Measurements from ENCODE around the gene NFATC3.

GRCh38 chr16:68236137-68236825 is 151.1 kb downstream of the NFATC3 start:
- TF ChIP-seq POLR2AphosphoS5 (IDR thresholded peaks at IDR 0.05; ENCODE audit: low read depth) (no peak), CTCF (IDR thresholded peaks at IDR 0.05; ENCODE audit: insufficient read depth, low read length) (no peak)

All from HL-60 (cell line).